HG03159 (cell line): Measurements from ENCODE around the gene LIMS1.

Experiments used
- ATAC-seq: cut with Tn5 transposase; IDR thresholded peaks from one replicate; pipeline ENCODE4 v1.9.1; 2021; ENCODE audit warnings: mild to moderate bottlenecking, moderate library complexity; ENCODE audit not compliant: unreplicated experiment

The LIMS1 gene

DNA sequence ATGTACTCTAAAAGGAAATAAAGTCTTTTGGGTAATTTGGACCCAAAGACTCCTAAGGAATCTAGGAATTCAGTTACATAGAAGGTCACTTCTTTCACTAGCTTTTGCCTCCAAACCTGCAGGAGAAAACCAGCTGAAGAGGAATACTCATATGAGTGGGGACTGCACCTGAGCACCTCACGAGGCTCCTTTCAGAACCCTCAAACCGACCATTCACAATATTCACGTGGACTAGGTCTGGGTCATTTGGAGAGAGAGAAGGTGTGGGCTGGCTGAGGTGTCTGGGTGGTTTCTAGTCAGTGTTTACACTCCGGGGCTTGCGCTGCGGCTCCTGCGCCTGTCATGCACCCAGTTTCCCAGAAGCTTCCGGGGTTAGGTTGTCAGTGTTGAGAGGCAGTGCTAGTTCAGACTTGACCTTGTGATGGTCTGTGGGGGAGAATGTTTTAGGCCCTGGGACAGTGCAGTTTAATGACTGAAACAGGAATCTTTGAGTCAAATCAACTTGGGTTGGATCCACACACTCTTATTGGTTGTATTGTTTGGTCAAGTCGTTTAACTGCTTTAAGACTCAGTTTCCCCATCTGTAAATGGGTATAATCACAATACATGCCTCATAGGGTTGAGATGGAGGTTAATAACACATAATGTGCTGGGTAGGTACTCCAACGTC lies 78.4 kb downstream of the LIMS1 start:
- ATAC-seq: peak; percentile 71

DNA sequence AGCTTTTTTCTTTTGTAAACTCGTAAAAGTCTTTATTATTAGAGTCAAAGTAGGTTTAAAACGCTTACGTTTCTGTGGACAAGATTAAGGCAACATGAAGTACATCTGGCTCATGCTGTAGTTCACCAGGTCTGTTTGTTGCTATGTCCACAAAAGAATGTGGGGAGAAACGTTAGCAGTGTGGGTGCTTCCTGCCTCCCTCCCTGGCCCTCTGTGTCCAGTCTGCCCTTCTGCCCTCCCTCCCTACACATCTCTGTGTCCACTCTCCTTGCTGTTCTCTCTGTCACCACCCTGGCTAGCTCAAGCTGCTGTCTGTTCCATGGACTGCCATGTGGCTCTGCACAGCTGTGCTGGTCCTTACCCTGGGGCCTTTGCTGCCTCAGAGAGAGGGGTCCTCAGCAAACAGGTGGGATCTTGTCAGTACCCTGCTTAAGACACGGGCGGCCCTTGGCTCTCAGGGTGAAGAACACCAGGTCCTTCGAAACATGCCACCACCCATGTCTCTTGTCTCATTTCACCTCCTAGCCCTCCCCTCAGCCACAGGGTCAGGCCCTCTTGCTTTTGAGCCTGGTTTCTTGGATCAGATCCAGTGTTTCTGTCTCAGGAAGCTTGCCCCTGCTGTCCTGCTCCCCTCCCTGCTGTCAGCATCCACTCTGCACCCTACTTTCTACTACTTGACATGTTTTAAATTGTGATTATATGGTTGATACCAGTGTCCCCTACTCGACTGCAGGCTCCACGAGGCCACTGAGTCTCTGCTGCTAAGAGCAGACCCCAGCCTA lies 79.2 kb downstream of the LIMS1 start:
- ATAC-seq: no peak

GRCh38 chr2:108614043-108614545 lies 79.8 kb downstream of the LIMS1 start:
- no peak for ATAC-seq

- no peak for ATAC-seq
These were observed 80.4 kb downstream of the LIMS1 start for GRCh38 chr2:108614659-108615058.

- no peak for ATAC-seq
These were observed 81.3 kb downstream of the LIMS1 start for GRCh38 chr2:108615480-108616090.

DNA sequence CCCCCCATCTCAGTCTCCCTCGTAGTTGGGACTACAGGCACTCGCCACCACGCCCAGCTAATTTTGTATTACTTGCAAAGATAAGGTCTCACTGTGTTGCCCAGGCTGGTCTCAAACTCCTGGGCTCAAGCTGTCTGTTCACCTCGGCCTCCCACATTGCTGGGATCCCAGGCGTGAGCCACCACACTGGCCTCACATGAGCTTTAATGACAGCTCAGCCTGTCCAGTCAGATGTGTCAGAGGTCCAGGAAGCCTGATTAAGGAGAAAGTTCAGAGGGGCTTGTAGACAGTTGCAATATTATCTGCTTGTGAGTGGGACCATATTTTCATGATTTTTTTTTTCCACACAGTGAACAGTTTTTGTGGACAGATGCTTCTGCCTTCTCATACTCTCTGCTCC lies 82.0 kb downstream of the LIMS1 start:
- ATAC-seq: no peak

GRCh38 chr2:108616751-108617161 lies 82.5 kb downstream of the LIMS1 start:
- ATAC-seq: no peak

DNA sequence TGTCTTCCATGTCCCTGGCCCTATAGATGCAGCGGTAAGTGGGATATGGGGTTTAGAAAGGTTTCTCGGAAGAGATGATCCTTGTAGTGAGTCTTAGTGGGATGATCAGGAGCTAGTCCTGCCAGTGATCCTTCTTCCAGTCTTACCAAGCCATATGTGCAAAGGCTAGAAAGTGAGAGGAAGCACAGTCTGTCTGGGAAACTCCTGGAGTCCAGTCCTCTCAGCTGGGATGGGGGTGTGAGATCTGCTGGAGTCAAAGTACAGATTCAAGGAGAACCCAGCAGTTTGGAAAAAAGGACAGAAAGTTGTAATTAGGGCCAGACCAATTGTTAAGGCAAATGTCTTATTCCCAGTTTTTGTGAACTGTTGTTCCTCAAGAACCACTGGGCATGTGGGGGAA lies 83.3 kb downstream of the LIMS1 start:
- ATAC-seq: no peak

DNA sequence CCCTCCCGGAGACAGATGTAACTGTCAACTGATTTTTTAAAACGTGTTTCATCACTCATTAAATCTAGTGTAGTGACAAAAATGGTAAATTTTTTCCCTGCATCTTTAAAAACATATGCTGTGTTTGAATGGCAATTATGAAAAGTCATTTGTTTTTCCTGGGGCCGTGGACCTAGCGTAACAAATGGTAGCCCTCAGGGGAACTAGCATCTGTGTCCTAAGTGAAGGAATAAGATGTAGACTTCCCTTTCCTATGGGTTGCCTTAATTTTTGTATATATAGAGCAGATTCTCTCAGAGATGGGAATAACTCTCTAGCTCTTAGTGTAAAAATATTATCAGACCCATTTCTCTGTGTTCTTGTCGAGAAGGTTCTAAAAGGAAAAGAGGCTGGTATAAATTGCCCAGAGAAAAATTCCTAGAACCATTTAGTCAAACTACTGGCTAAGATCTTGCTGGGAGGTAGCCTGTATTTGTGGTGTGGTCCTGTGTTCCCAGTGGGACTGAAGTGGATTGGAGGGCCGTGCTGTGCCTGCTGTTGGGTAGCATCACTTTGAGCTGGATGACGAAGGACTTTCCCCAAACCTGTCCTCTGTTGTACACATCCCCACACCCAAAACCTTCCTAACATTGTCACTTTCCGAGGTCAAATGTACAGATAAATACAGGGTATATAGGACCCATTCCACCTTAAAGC lies 85.8 kb downstream of the LIMS1 start:
- no peak for ATAC-seq

DNA sequence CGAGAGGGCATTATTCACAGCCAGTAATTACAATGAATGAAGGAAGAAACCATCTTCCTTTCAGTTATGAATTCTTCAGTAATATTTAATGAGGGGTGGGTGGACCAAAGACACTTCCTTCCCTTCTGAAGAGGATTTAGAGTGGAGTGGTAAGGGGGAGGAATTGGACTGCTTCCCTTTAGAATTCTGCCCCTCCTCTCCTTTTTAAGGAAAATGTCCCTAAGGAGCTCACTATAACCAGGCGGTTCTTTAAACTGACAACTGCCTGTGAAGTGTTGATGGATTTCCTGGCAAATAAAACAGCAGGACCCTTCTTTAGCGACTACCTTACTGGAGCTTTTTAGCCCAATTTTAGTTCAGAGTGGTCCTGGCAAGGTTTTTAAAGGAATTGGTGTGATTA lies 86.4 kb downstream of the LIMS1 start:
- ATAC-seq: no peak

GRCh38 chr2:108621087-108621559 lies 86.9 kb downstream of the LIMS1 start:
- ATAC-seq: peak; percentile 99

DNA sequence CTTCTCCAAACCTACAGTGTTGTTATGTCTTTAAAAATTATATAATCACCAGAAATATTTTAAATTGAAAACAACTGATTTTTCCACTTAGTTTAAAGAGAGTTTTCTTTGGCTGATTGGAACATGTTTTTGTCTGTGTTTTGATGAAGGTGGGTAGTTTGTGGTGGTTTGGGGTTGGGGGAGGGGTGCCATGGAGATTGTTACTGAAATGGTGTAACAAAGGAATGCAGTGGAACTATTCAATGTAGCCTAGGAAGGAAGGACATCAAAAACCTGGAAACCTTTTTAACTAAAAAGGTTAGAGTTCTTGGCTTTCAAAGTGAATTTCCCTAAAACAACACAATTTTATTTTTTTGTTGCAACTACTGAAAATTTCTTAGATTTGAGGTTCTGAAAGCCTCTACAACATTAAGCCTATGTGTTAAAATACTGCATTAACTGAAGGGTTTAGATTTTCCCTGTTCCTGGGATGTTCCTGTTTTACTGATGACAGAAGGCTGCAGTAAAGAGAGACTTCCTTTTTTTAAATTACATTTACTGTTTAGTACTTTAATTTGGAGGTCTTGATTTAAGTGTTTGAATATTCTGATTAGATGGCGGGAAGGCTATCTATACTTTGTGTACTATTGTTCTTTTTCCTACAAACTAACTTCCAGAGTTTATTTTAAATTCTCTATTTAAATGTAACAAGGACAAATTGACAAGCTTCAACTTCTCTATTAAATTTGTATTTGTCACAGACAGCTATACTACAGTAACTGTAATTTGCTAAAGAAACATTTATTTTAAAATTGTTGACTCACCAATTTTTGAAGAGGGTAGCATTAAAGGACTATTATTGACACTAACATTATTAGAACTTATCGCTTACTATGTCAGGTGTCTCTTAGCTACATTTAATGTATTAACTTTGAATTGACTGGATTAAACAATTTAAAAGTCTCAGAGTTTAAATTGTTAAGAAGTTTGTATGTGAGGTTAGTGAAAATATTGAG lies 87.7 kb downstream of the LIMS1 start:
- ATAC-seq: no peak

DNA sequence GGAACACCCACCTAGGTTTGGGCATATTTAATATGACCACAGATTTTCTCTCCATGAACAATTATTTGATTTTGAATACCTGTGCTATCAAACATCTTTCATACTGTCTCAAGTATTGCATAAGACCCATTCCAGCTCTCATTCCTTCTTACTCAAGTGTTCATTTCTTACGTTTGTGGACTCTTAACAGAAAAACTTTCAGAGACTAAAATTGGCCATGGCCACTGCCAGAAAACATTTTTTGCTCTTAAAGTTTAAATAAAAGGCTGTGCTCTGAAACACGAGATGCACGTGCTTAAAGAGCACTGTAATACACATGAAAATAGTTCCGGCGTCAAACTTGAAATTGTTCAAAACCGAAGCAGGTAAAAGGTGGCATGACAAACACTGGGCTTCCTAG lies 89.3 kb downstream of the LIMS1 start:
- no peak for ATAC-seq

DNA sequence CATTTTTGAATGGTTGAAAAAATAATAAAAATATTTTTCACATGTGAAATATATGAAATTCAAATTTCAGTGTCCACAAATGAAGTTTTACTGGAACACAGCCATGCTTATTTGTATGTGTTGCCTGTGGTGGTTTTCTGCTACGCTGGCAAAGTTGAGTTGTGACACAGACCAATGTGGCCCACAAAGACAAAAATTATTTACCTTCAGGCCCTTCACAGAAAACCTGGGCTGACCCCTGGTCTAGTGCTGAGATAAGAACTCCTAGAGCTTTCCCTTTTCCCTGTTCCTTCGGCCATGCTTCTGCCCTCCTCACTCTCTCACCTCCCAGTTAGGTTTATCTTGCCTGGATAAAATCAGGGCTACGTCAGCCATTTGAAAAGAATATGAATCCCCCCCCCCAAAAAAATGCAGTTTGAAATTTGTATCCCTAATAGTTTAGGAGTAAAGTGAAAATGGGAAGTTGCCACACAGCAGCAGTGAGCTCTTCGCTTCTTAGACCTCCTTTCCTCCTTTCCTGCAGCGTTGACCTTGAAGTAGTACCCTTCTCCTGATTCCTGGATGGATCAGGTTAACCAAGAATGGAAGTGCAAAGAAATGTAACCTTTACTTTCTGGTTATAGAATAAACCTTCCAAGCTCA lies 91.0 kb downstream of the LIMS1 start:
- no peak for ATAC-seq

DNA sequence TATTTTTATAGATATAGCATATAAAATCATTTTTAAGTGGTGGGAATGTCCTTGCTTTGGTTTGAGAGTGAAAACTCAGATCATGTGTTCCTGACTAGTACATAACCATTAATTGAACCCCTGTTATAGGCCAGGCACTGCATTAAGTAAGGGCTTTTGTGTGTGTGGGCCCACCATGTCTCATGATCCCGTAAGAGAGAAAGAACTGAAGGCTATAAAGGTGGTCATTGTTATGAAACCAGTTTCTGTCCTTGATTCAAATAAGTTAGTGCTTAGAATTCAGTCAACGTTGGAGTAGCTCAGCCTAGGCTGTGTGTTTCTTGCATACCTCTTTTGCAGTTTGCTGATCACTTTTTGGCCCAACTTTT lies 91.5 kb downstream of the LIMS1 start:
- ATAC-seq: no peak

DNA sequence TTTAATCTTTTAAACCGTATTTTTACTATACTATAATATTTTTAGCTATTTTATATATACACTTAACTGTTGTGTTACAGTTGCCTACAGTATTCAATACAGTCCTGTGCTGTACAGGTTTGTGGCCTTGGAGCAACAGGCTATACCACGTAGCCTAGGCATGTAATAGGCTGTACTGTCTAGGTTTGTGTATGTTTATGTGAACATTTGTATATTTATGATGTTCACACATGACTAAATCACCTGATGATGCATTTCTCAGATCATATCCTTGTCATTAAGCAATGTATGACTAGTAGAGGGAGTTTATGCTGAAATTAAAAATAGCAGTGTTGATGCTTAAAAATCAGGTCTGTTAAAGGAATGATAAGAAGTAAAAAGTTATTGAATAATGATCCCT lies 92.7 kb downstream of the LIMS1 start:
- ATAC-seq: no peak

- ATAC-seq: no peak
These were observed 93.8 kb downstream of the LIMS1 start for GRCh38 chr2:108627911-108628567.

GRCh38 chr2:108628936-108629335 lies 94.7 kb downstream of the LIMS1 start:
- ATAC-seq: no peak

- peak; percentile 58 for ATAC-seq
These were observed 95.1 kb downstream of the LIMS1 start for GRCh38 chr2:108629417-108629816.
